Measurements from ENCODE around the gene MED20. TPM values are rescaled to one million over a fixed set of nuclear protein-coding genes. Genes with fewer than 3 reads are reported as not detected.

MED20 gene
- total and polyA plus RNA-seq, 8 donors: 5.3 to 13.1 (median 8.7) TPM

- intact Hi-C loops (cut with DNase I): loop anchor here in 2 of 3 donors (10.0 kb wide), 3 partner anchors 83 to 153 kb away; partner anchors contain the start of genes PRICKLE4 (in 1 of the 2) and TOMM6 (in 1 of the 2)
Observed at GRCh38 chr6:41937861-41938574, 17.1 kb upstream of the MED20 start.

GRCh38 chr6:41937472-41937860 lies 16.5 kb upstream of the MED20 start:
- DNase-seq (no peak), ATAC-seq (no peak), FAIRE-seq (no peak)
- 56 to 80% methylated on average over 2 of the region's 2 CpGs for WGBS, 2 donors
- no peaks in the 10 kb centered on the region for H3K9me3 ChIP-seq
- no peak overlapping the region for H3K4me3 ChIP-seq
- no peaks in the 10 kb centered on the region for H3K27me3 ChIP-seq
- no peak for TF ChIP-seq CTCF (IDR thresholded peaks at IDR 0.05)
- no peak overlapping the region for H3K27ac ChIP-seq
- H3K36me3 ChIP-seq: peaks cover 0 to 28% (median 0%) of the 10 kb centered on the region in 3 donors
- peaks cover 0 to 12% (median 0%) of the 10 kb centered on the region in 3 donors for H3K4me1 ChIP-seq
- intact Hi-C loops (cut with DNase I): loop anchor here in 2 of 3 donors (10.0 kb wide), 3 partner anchors 83 to 153 kb away; partner anchors contain the start of genes PRICKLE4 (in 1 of the 2) and TOMM6 (in 1 of the 2)

More at GRCh38 chr6:41937861-41938574, 17.1 kb upstream of the MED20 start:
- DNase-seq (no peak), FAIRE-seq (no peak), ATAC-seq (no peak)
- Histone ChIP-seq H3K27ac (no peak overlapping the region), H3K4me1 (peaks cover 0 to 12% (median 0%) of the 10 kb centered on the region in 3 donors), H3K9me3 (no peaks in the 10 kb centered on the region), H3K36me3 (peaks cover 0 to 22% (median 0%) of the 10 kb centered on the region in 3 donors), H3K27me3 (no peaks in the 10 kb centered on the region), H3K4me3 (no peak overlapping the region)
- 67 to 68% methylated on average over 4 of the region's 4 CpGs for WGBS, 2 donors
- TF ChIP-seq CTCF (IDR thresholded peaks at IDR 0.05): no peak

GRCh38 chr6:41936073-41936837 lies 15.3 kb upstream of the MED20 start:
- TF ChIP-seq CTCF (IDR thresholded peaks at IDR 0.05): peak; percentile 63 to 80 (median 73)
- intact Hi-C loops (cut with DNase I): loop anchor here in 2 of 3 donors (10.0 kb wide), 3 partner anchors 81 to 151 kb away; partner anchors contain the start of genes PRICKLE4 (in 1 of the 2) and TOMM6 (in 1 of the 2)
- Histone ChIP-seq H3K4me1 (peaks cover 0 to 7% (median 0%) of the 10 kb centered on the region in 3 donors), H3K27me3 (no peaks in the 10 kb centered on the region), H3K9me3 (no peaks in the 10 kb centered on the region), H3K4me3 (no peak overlapping the region), H3K27ac (no peak overlapping the region), H3K36me3 (peaks cover 0 to 40% (median 7%) of the 10 kb centered on the region in 3 donors)
- ATAC-seq (peak; percentile 77 to 89 (median 85)), DNase-seq (peak; percentile 58 to 78 (median 62)), FAIRE-seq (no peak)
- WGBS, 2 donors: 50 to 56% methylated on average over 10 of the region's 10 CpGs

GRCh38 chr6:41935685-41936072 lies 14.7 kb upstream of the MED20 start:
- no peaks in the 10 kb centered on the region for H3K27me3 ChIP-seq
- intact Hi-C loops (cut with DNase I): loop anchor here in 2 of 3 donors (10.0 kb wide), 3 partner anchors 81 to 151 kb away; partner anchors contain the start of genes PRICKLE4 (in 1 of the 2) and TOMM6 (in 1 of the 2)
- DNase-seq (peak in 1 of 6 donors; percentile 62), ATAC-seq (peak in 1 of 4 donors; percentile 11), FAIRE-seq (no peak)
- TF ChIP-seq CTCF (IDR thresholded peaks at IDR 0.05): no peak
- H3K4me3 ChIP-seq: no peak overlapping the region
- H3K9me3 ChIP-seq: no peaks in the 10 kb centered on the region
- no peak overlapping the region for H3K27ac ChIP-seq
- 73 to 75% methylated on average over 8 of the region's 8 CpGs for WGBS, 2 donors
- peaks cover 0 to 45% (median 13%) of the 10 kb centered on the region in 3 donors for H3K36me3 ChIP-seq
- H3K4me1 ChIP-seq: peaks cover 0 to 7% (median 0%) of the 10 kb centered on the region in 3 donors

All from pancreas (tissue), 10 donors.